Thyroid gland (tissue), 4 donors: ENCODE data around the gene DAPK3.
"Not testable (repeated sequence)": the region's sequence is repeated elsewhere in the genome, so short reads cannot be mapped to it uniquely, and the experiment has no call there.

Source experiments
- CTCF ChIP-seq, 6 experiments: fragments of 200-600 bp in 3 of 6; fragments of 450-650 bp in 3 of 6; sonication (generic) in 3 of 6; IDR thresholded peaks; one replicate each; pipeline ENCODE4 v1.5.1; 2016 to 2019; ENCODE audit warnings: antibody characterized with exemption in 6 of 6, mild to moderate bottlenecking in 2 of 6, inconsistent platforms in 1 of 6, moderate library complexity in 1 of 6
- POLR2A ChIP-seq, 2 donors: fragments of 450-650 bp; IDR thresholded peaks; one replicate each; pipeline ENCODE4 v1.6.1; 2017; ENCODE audit warnings: antibody characterized with exemption in 2 of 2, mild to moderate bottlenecking in 2 of 2, moderate library complexity in 1 of 2

GRCh38 chr19:3938300-3938950, 32.5 kb downstream of the DAPK3 start:
- not testable (repeated sequence) for TF ChIP-seq CTCF, POLR2A (IDR thresholded peaks at IDR 0.05)
